ENCODE measurements around the gene CSTF1.

- no peak for TF ChIP-seq ZFP30 (CRISPR knock-in tag; IDR thresholded peaks at IDR 0.05)
- no peak for TF ChIP-seq CREB5 (CRISPR knock-in tag; IDR thresholded peaks at IDR 0.05; ENCODE audit: low read depth)
- no peak for TF ChIP-seq TOX (CRISPR knock-in tag; IDR thresholded peaks at IDR 0.05; ENCODE audit: borderline replicate concordance)
These were observed 12.1 kb upstream of the CSTF1 start for GRCh38 chr20:56380375-56380774.
